Heart left ventricle (tissue), 16 donors: ENCODE measurements around the gene IL18RAP. TPM values are rescaled to one million over a fixed set of nuclear protein-coding genes. Genes with fewer than 3 reads are reported as not detected.

Experiments used
- ATAC-seq, 4 donors: fragments of 200-7000 bp; cut with Tn5 transposase; one replicate each; pipeline ENCODE4 v1.9.1; 2020 to 2022; ENCODE audit warnings: moderate library complexity in 4 of 4, mild to moderate bottlenecking in 3 of 4, moderate number of reproducible peaks in 1 of 4
- DNase-seq, 5 donors: peaks; one replicate each; pipeline ENCODE4 v3.0.0-alpha.2; 2020
- H3K27ac ChIP-seq, 12 donors: fragments of 200-600 bp; sonication (generic) in 4 of 12; one replicate each; pipeline versions ENCODE4 v1.5.0 to v1.8.0; 2016 to 2022; ENCODE audit warnings: mild to moderate bottlenecking in 2 of 12
- H3K27me3 ChIP-seq, 9 donors: fragments of 200-600 bp; sonication (generic) in 2 of 9; one replicate each; pipeline versions ENCODE4 v1.5.1 to v1.8.0; 2016 to 2022; ENCODE audit warnings: mild to moderate bottlenecking in 3 of 9
- H3K36me3 ChIP-seq, 9 donors: fragments of 200-600 bp; sonication (generic) in 2 of 9; one replicate each; pipeline versions ENCODE4 v1.5.0 to v1.8.0; 2018 to 2022; ENCODE audit warnings: mild to moderate bottlenecking in 2 of 9
- H3K4me1 ChIP-seq, 12 donors: fragments of 200-600 bp; sonication (generic) in 4 of 12; one replicate each; pipeline versions ENCODE4 v1.5.0 to v1.8.0; 2016 to 2022; ENCODE audit warnings: mild to moderate bottlenecking in 3 of 12
- H3K4me3 ChIP-seq, 12 donors: fragments of 200-600 bp; sonication (generic) in 4 of 12; one replicate each; pipeline versions ENCODE4 v1.5.0 to v1.8.0; 2017 to 2022; ENCODE audit warnings: mild to moderate bottlenecking in 9 of 12, moderate library complexity in 4 of 12
- H3K9me3 ChIP-seq, 12 donors: fragments of 200-600 bp; sonication (generic) in 4 of 12; one replicate each; pipeline versions ENCODE4 v1.5.0 to v1.8.0; 2016 to 2022; ENCODE audit warnings: mild to moderate bottlenecking in 1 of 12
- CTCF ChIP-seq, 12 donors: fragments of 200-600 bp; sonication (generic) in 4 of 12; IDR thresholded peaks; one replicate each; pipeline versions ENCODE4 v1.5.0 to v1.8.0; 2018 to 2022; ENCODE audit warnings: antibody characterized with exemption in 12 of 12, mild to moderate bottlenecking in 5 of 12
- POLR2A ChIP-seq, 2 donors: fragments of 450-650 bp; IDR thresholded peaks; one replicate each; pipeline ENCODE4 v1.6.1; 2017; ENCODE audit warnings: antibody characterized with exemption in 2 of 2, mild to moderate bottlenecking in 2 of 2, moderate library complexity in 2 of 2
- WGBS, 4 donors: extraction: QIAGEN DNeasy Blood & Tissue Kit in 2 of 4; methylation state at CpG; one replicate each; pipeline versions ENCODE4 v1.1.5 to v1.1.7; 2013 to 2018; 5-methylcytosine and 5-hydroxymethylcytosine counted together
- intact Hi-C, 10 donors: fragments of 100-400 bp; cut with DNase I; formaldehyde crosslinking; loops; one replicate each; pipeline versions ENCODE4 v1.11.1 to v1.14.2; 2022
- polyA plus RNA-seq, 2 donors: library from polyadenylated mRNA; stranded (reverse); fragments of 200-250 nt; gene quantifications; one replicate each; pipeline ENCODE4 v1.2.3, GENCODE V29; 2013
- total RNA-seq, 9 donors: library from RNA; depleted of rRNA in 2 of 9; stranded (reverse); fragments of >200 nt in 2 of 9; fragmentation: NEBNext Ultra II Directional in 3 of 9; extraction: Animal tissue kit (Norgen Biotek cat#: 25700) in 3 of 9; gene quantifications; one replicate each; pipeline versions ENCODE4 v1.1.0 to v1.2.4, GENCODE V29; 2016 to 2023
- donor health status: ischemic (EF 13 %, LVEDD 7.1; RV severe dilation, severe dysfunction).
- donor health status: healthy with polysubstance abuse.
- donor health status: DM: no; HTN: yes; CAD: no.
- donor health status: DM: no; HTN: no; CAD: no.
- donor health status: ischemic (EF 25% LVEDD 6.9; RV normal size, moderate dysfunction).
- donor health status: ischemic (EF 25% LVEDD 5.7; RV mildly dilated, moderate dysfunction).
- donor health status: healthy.
- donor health status: DM: yes; HTN: yes; CAD: no.
- donor health status: ischemic (EF 35%, LVEDD 5.7; RV mildly dilated, moderate dysfunction).
- donor health status: nonischemic (EF 11% LVEDD 7.7; RV severe dilation, severe dysfunction).
- donor health status: DM: yes; HTN: yes; CAD: no.
- donor health status: PGD.
- donor health status: ischemic (EF 29% LVEDD 5.4; RV normal size, mild dysfunction).
- donor health status: nonischemic (EF 23%, LVEDD 6.1; RV moderate dilation, normal function).

The IL18RAP gene
- total and polyA plus RNA-seq, 11 donors, result 0.13 to 2.2 (median 0.41) TPM

GRCh38 chr2:102473631-102474030, 50.7 kb downstream of the IL18RAP start:
- intact Hi-C loops, result loop anchor here in 9 of 10 donors (2.0 to 10.0 kb wide), 8 partner anchors 141 to 401 kb away; partner anchors contain the start of gene SLC9A2 (in 7 of the 9)
- TF ChIP-seq POLR2A (IDR thresholded peaks at IDR 0.05) (no peak), CTCF (IDR thresholded peaks at IDR 0.05) (no peak)
- H3K27me3 ChIP-seq, result peaks cover 0 to 35% (median 0%) of the 10 kb centered on the region in 9 donors

GRCh38 chr2:102474785-102475184, 51.8 kb downstream of the IL18RAP start:
- no peaks in the 10 kb centered on the region for H3K36me3 ChIP-seq
- ATAC-seq (no peak), DNase-seq (no peak)
- no peak overlapping the region for H3K4me3 ChIP-seq
- peaks cover 0 to 36% (median 0%) of the 10 kb centered on the region in 9 donors for H3K27me3 ChIP-seq
- H3K4me1 ChIP-seq, result no peaks in the 10 kb centered on the region
- H3K9me3 ChIP-seq, result peaks cover 0 to 7% (median 3%) of the 10 kb centered on the region in 12 donors
- intact Hi-C loops, result loop anchor here in 9 of 10 donors (5.0 to 10.0 kb wide), 5 partner anchors 140 to 400 kb away; partner anchors contain the start of gene SLC9A2 (in 7 of the 9)
- no peak overlapping the region for H3K27ac ChIP-seq
- TF ChIP-seq POLR2A (IDR thresholded peaks at IDR 0.05) (no peak), CTCF (IDR thresholded peaks at IDR 0.05) (no peak)

More at GRCh38 chr2:102473631-102474030, 50.7 kb downstream of the IL18RAP start:
- H3K36me3 ChIP-seq, result no peaks in the 10 kb centered on the region
- no peak for DNase-seq
- H3K4me3 ChIP-seq, result no peak overlapping the region
- H3K27ac ChIP-seq, result no peak overlapping the region
- H3K9me3 ChIP-seq, result peaks cover 0 to 18% (median 9%) of the 10 kb centered on the region in 12 donors
- no peak for ATAC-seq
- H3K4me1 ChIP-seq, result no peaks in the 10 kb centered on the region
- WGBS, 4 donors, result 63 to 91% (median 76%) methylated on average over 3 of the region's 3 CpGs

- intact Hi-C loops, result loop anchor here in 4 of 10 donors (5.0 to 10.0 kb wide), 3 partner anchors 136 to 396 kb away; partner anchors contain the start of gene SLC9A2 (in 3 of the 4)
- ATAC-seq (no peak), DNase-seq (no peak)
- no peaks in the 10 kb centered on the region for H3K4me1 ChIP-seq
- 87 to 90% (median 87%) methylated on average over 36 of the region's 36 CpGs for WGBS, 4 donors
- peaks cover 0 to 30% (median 0%) of the 10 kb centered on the region in 9 donors for H3K27me3 ChIP-seq
- no peak overlapping the region for H3K4me3 ChIP-seq
- no peaks in the 10 kb centered on the region for H3K36me3 ChIP-seq
- H3K27ac ChIP-seq, result no peak overlapping the region
- TF ChIP-seq POLR2A (IDR thresholded peaks at IDR 0.05), result no peak
- H3K9me3 ChIP-seq, result no peaks in the 10 kb centered on the region
These were observed 55.9 kb downstream of the IL18RAP start for GRCh38 chr2:102478686-102479470.

- DNase-seq (no peak), ATAC-seq (no peak)
- Histone ChIP-seq H3K36me3 (no peaks in the 10 kb centered on the region), H3K4me1 (no peaks in the 10 kb centered on the region), H3K4me3 (no peak overlapping the region), H3K9me3 (no peaks in the 10 kb centered on the region), H3K27ac (no peak overlapping the region), H3K27me3 (peaks cover 0 to 30% (median 0%) of the 10 kb centered on the region in 9 donors)
- intact Hi-C loops, result no loop called here
- no peak for TF ChIP-seq CTCF (IDR thresholded peaks at IDR 0.05)
- no peak for TF ChIP-seq POLR2A (IDR thresholded peaks at IDR 0.05)
- WGBS, 4 donors, result 74 to 79% (median 78%) methylated on average over 11 of the region's 11 CpGs
These were observed 57.6 kb downstream of the IL18RAP start for GRCh38 chr2:102480285-102481195.
